HL-60 (cell line): ENCODE results near the gene GPLD1.

Experiments used
- CTCF ChIP-seq: IDR thresholded peaks from one replicate; pipeline ENCODE4 v1.5.1; 2011; ENCODE audit warnings: low read length, control low read depth, inconsistent platforms; ENCODE audit not compliant: insufficient read depth
- GABPA ChIP-seq: IDR thresholded peaks from 2 replicates; pipeline ENCODE4 v1.6.1; 2012; ENCODE audit warnings: low read depth
- POLR2AphosphoS5 ChIP-seq: IDR thresholded peaks from 2 replicates; pipeline ENCODE4 v1.6.1; 2012; ENCODE audit warnings: low read depth

GRCh38 chr6:24391756-24392405 is 97.5 kb downstream of the GPLD1 start:
- TF ChIP-seq POLR2AphosphoS5 (no peak), CTCF (no peak), GABPA (no peak)
